OCI-LY1 (cell line): Measurements from ENCODE around the gene OR8S1.

Experiments
- EZH2 ChIP-seq: fragments of 200-600 bp; sonication (generic), shearing (Covaris generic); IDR thresholded peaks from 2 replicates; pipeline ENCODE4 v1.8.0; 2017; ENCODE audit warnings: borderline replicate concordance, mixed run types, mild to moderate bottlenecking, antibody characterized with exemption, low read length, moderate library complexity, mixed read lengths
- TF ChIP-seq, protein P1 (sequence below): fragments of 200-600 bp; sonication (generic), shearing (Covaris generic); IDR thresholded peaks from 2 replicates; pipeline ENCODE4 v1.5.1; 2017; ENCODE audit warnings: mild to moderate bottlenecking, antibody characterized with exemption, low read length, moderate library complexity, mixed read lengths

DNA sequence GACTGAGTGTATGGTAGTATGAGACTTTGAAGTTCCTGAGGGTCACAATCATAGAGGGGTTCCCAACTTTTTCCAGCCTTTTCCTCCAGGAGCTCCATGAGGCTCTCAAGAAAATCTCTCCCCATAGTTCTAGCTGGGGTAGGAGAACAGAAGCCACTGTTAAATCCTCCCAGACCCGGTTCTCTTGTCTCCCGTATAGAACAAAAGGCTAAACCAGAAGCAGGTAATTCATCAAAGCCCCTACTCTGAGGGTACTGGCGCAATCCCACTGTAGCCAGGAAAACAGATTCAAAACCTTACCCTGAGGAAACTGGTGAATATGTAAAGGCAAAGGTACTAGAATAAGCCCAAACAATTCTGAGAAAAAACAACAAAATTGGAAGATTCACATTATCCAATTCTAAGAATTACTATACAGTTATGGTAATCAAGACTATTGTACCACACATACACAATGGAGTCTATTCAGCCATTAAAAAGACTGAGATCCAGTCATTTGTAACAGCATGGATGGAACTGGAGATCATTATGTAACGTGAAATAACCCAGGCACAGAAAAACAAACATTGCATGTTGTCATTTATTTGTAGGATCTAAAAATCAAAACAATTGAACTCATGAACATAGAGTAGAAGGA is 20.5 kb downstream of the OR8S1 start:
- TF ChIP-seq, protein P1, sequence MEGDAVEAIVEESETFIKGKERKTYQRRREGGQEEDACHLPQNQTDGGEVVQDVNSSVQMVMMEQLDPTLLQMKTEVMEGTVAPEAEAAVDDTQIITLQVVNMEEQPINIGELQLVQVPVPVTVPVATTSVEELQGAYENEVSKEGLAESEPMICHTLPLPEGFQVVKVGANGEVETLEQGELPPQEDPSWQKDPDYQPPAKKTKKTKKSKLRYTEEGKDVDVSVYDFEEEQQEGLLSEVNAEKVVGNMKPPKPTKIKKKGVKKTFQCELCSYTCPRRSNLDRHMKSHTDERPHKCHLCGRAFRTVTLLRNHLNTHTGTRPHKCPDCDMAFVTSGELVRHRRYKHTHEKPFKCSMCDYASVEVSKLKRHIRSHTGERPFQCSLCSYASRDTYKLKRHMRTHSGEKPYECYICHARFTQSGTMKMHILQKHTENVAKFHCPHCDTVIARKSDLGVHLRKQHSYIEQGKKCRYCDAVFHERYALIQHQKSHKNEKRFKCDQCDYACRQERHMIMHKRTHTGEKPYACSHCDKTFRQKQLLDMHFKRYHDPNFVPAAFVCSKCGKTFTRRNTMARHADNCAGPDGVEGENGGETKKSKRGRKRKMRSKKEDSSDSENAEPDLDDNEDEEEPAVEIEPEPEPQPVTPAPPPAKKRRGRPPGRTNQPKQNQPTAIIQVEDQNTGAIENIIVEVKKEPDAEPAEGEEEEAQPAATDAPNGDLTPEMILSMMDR, result no peak
- no peak for TF ChIP-seq EZH2
